Gastrocnemius medialis (tissue), 4 donors: ENCODE data around the gene OR8G1. TPM values are rescaled to one million over a fixed set of nuclear protein-coding genes. Genes with fewer than 3 reads are reported as not detected.
"Not testable (repeated sequence)": the region's sequence is repeated elsewhere in the genome, so short reads cannot be mapped to it uniquely, and the experiment has no call there.

Experiments used
- ATAC-seq, 2 donors: fragments of 150-250 bp; one replicate each; pipeline ENCODE4 v1.9.1; 2016
- DNase-seq, 2 donors: peaks; one replicate each; pipeline ENCODE4 v3.0.0-alpha.2; 2019
- H3K27ac ChIP-seq, 4 donors: fragments of 200-600 bp; sonication (generic); 1 replicate in 1 of 4; 2 replicates in 3 of 4; pipeline ENCODE4 v1.5.1; 2016 to 2018; ENCODE audit warnings: mild to moderate bottlenecking in 2 of 4, moderate library complexity in 1 of 4
- H3K27me3 ChIP-seq, 3 donors: fragments of 200-600 bp; sonication (generic) in 2 of 3; 1 replicate in 1 of 3; 2 replicates in 2 of 3; pipeline versions ENCODE4 v1.5.1 to v1.6.0; 2016 to 2019; ENCODE audit warnings: mild to moderate bottlenecking in 1 of 3, moderate library complexity in 1 of 3
- H3K36me3 ChIP-seq, 2 donors: fragments of 200-600 bp; sonication (generic) in 1 of 2; one replicate each; pipeline ENCODE4 v1.5.1; 2017 to 2018
- H3K4me1 ChIP-seq, 2 donors: fragments of 200-600 bp; sonication (generic) in 1 of 2; one replicate each; pipeline ENCODE4 v1.5.1; 2016 to 2017; ENCODE audit warnings: mild to moderate bottlenecking in 2 of 2
- H3K4me3 ChIP-seq, 4 donors: fragments of 200-600 bp; sonication (generic) in 3 of 4; 1 replicate in 1 of 4; 2 replicates in 3 of 4; pipeline ENCODE4 v1.5.1; 2016 to 2019; ENCODE audit warnings: mild to moderate bottlenecking in 2 of 4
- H3K9me3 ChIP-seq, 3 donors: fragments of 200-600 bp; sonication (generic) in 2 of 3; 1 replicate in 1 of 3; 2 replicates in 2 of 3; pipeline ENCODE4 v1.5.1; 2016 to 2019
- CTCF ChIP-seq, 5 experiments: fragments of 450-650 bp in 3 of 5; fragments of 200-600 bp in 2 of 5; sonication (generic) in 2 of 5; IDR thresholded peaks in 4 of 5; conservative IDR thresholded peaks in 1 of 5; 1 replicate in 4 of 5; 2 replicates in 1 of 5; pipeline ENCODE4 v1.5.1; 2016 to 2019; ENCODE audit warnings: antibody characterized with exemption in 5 of 5, mild to moderate bottlenecking in 3 of 5, moderate library complexity in 3 of 5
- POLR2A ChIP-seq, 2 donors: fragments of 450-650 bp; IDR thresholded peaks; one replicate each; pipeline ENCODE4 v1.6.1; 2017; ENCODE audit warnings: antibody characterized with exemption in 2 of 2, mild to moderate bottlenecking in 2 of 2, moderate library complexity in 2 of 2
- in situ Hi-C, 4 donors: fragments of 200-750 bp; cut with MboI; loops; one replicate each; pipeline versions ENCODE4 v1.15.0 to v1.8.0; 2017; ENCODE audit warnings: low sequenced_read_pairs in 4 of 4
- intact Hi-C: fragments of 100-400 bp; cut with DNase I; formaldehyde crosslinking; loops from one replicate; pipeline ENCODE4 v1.15.1; 2023; ENCODE audit warnings: low total_unique reads
- total RNA-seq, 4 donors: library from RNA; depleted of rRNA; stranded (reverse); fragments of >200 nt; gene quantifications; one replicate each; pipeline versions ENCODE4 v1.1.0 to v1.2.3, GENCODE V29; 2016

The OR8G1 gene
- total RNA-seq, 4 donors from 2014 or later, result not detected

GRCh38 chr11:124225471-124225870 is 15.4 kb upstream of the OR8G1 start:
- Histone ChIP-seq H3K36me3 (no peaks in the 10 kb centered on the region), H3K27me3 (no peaks in the 10 kb centered on the region), H3K9me3 (no peaks in the 10 kb centered on the region), H3K4me1 (no peaks in the 10 kb centered on the region), H3K27ac (no peak overlapping the region), H3K4me3 (no peak overlapping the region)
- no peak for DNase-seq
- TF ChIP-seq POLR2A (IDR thresholded peaks at IDR 0.05) (no peak), CTCF (IDR thresholded peaks at IDR 0.05 in 4 of 5, conservative IDR thresholded peaks at IDR 0.05 in 1 of 5) (no peak)
- intact Hi-C loops (no loop called here), in situ Hi-C loops (no loop called here)
- ATAC-seq, result no peak

GRCh38 chr11:124233376-124233775 is 7.5 kb upstream of the OR8G1 start:
- ATAC-seq (no peak), DNase-seq (no peak)
- no peak for TF ChIP-seq CTCF (IDR thresholded peaks at IDR 0.05 in 4 of 5, conservative IDR thresholded peaks at IDR 0.05 in 1 of 5)
- no peak for TF ChIP-seq POLR2A (IDR thresholded peaks at IDR 0.05)
- H3K4me3 ChIP-seq, result no peak overlapping the region
- no peaks in the 10 kb centered on the region for H3K36me3 ChIP-seq
- no peak overlapping the region for H3K27ac ChIP-seq
- H3K27me3 ChIP-seq, result no peaks in the 10 kb centered on the region
- H3K9me3 ChIP-seq, result no peaks in the 10 kb centered on the region
- H3K4me1 ChIP-seq, result no peaks in the 10 kb centered on the region
- in situ Hi-C loops (no loop called here), intact Hi-C loops (no loop called here)

- Histone ChIP-seq H3K9me3 (no peaks in the 10 kb centered on the region), H3K4me3 (no peak overlapping the region), H3K27me3 (no peaks in the 10 kb centered on the region), H3K36me3 (no peaks in the 10 kb centered on the region), H3K27ac (no peak overlapping the region), H3K4me1 (no peaks in the 10 kb centered on the region)
- ATAC-seq (no peak), DNase-seq (no peak)
- TF ChIP-seq CTCF (IDR thresholded peaks at IDR 0.05 in 4 of 5, conservative IDR thresholded peaks at IDR 0.05 in 1 of 5) (no peak), POLR2A (IDR thresholded peaks at IDR 0.05) (no peak)
- in situ Hi-C loops, result no loop called here
- intact Hi-C loops, result no loop called here
Observed at GRCh38 chr11:124238512-124238911, 2.4 kb upstream of the OR8G1 start.

GRCh38 chr11:124249869-124250268 is 9.0 kb downstream of the OR8G1 start:
- H3K27ac ChIP-seq, H3K36me3 ChIP-seq, H3K9me3 ChIP-seq, DNase-seq, in situ Hi-C loops, H3K27me3 ChIP-seq, H3K4me3 ChIP-seq, H3K4me1 ChIP-seq, intact Hi-C loops, ATAC-seq: not testable (repeated sequence)

- in situ Hi-C loops, result no loop called here
- no peak for DNase-seq
Observed at GRCh38 chr11:124256076-124256475, 15.2 kb downstream of the OR8G1 start, which contains the start of gene OR8G5. OR8G5 (plus strand) TSS chr11:124256376; CDS start chr11:124264932, 8,556 bp downstream.

GRCh38 chr11:124265041-124265440 is 24.1 kb downstream of the OR8G1 start:
- DNase-seq, H3K27ac ChIP-seq, H3K36me3 ChIP-seq, H3K4me3 ChIP-seq, intact Hi-C loops, H3K4me1 ChIP-seq, H3K27me3 ChIP-seq, H3K9me3 ChIP-seq, ATAC-seq: not testable (repeated sequence)
- in situ Hi-C loops, result loop anchor here in 1 of 4 donors (10.0 kb wide), 1 partner anchor 60 kb away; no protein-coding TSS in a partner anchor

More at GRCh38 chr11:124256076-124256475, 15.2 kb downstream of the OR8G1 start, which contains the start of gene OR8G5:
- H3K27ac ChIP-seq, result no peak within 1 kb of the TSS
- TF ChIP-seq CTCF (IDR thresholded peaks at IDR 0.05 in 4 of 5, conservative IDR thresholded peaks at IDR 0.05 in 1 of 5) (no peak), POLR2A (IDR thresholded peaks at IDR 0.05) (no peak)
- no peaks in the 10 kb centered on the region for H3K27me3 ChIP-seq
- H3K4me3 ChIP-seq, result no peak within 1 kb of the TSS
- H3K36me3 ChIP-seq, result no peaks in the 10 kb centered on the region
- ATAC-seq, result no peak
- no peaks in the 10 kb centered on the region for H3K9me3 ChIP-seq
- H3K4me1 ChIP-seq, result no peaks in the 10 kb centered on the region
- intact Hi-C loops, result no loop called here

- ATAC-seq, H3K9me3 ChIP-seq, H3K4me1 ChIP-seq, H3K36me3 ChIP-seq, H3K27ac ChIP-seq, H3K4me3 ChIP-seq, intact Hi-C loops, H3K27me3 ChIP-seq, DNase-seq, in situ Hi-C loops: not testable (repeated sequence)
Observed at GRCh38 chr11:124270886-124271285, 30.0 kb downstream of the OR8G1 start.
